A673 (cell line): ENCODE results near the gene FAM217A.

Source experiments
- EZH2 ChIP-seq: fragments of 200-600 bp; sonication (generic); IDR thresholded peaks from 2 replicates; pipeline ENCODE4 v1.6.1; 2017; ENCODE audit warnings: borderline replicate concordance, low read depth, mild to moderate bottlenecking, mixed read lengths, antibody characterized with exemption, low read length; ENCODE audit not compliant: poor library complexity, severe bottlenecking
- TF ChIP-seq, protein P1 (sequence below): fragments of 300-800, 200-600 bp; sonication (generic); conservative IDR thresholded peaks from 2 replicates; pipeline ENCODE4 v1.5.1; 2017; ENCODE audit warnings: low read depth, mild to moderate bottlenecking, antibody characterized with exemption, low read length, moderate library complexity, mixed read lengths

DNA sequence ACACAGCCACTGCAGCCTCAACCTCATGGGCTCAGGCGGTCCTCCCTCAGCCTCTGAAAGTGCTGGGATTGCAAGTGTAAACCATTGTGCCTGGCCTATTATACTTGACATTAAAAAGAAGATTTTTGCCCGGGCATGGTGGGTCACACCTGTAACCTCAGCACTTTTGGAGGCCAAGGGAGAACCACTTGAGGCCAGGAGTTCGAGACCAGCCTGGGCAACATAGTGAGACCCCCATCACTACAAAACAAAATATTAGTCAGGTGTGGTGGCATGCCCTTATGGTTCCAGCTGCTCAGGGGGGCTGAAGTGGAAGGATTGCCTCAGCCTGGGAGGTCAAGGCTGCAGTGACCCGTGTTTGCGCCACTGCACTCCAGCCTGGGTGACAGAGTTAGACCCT is 42.4 kb downstream of the FAM217A start:
- TF ChIP-seq, protein P1, sequence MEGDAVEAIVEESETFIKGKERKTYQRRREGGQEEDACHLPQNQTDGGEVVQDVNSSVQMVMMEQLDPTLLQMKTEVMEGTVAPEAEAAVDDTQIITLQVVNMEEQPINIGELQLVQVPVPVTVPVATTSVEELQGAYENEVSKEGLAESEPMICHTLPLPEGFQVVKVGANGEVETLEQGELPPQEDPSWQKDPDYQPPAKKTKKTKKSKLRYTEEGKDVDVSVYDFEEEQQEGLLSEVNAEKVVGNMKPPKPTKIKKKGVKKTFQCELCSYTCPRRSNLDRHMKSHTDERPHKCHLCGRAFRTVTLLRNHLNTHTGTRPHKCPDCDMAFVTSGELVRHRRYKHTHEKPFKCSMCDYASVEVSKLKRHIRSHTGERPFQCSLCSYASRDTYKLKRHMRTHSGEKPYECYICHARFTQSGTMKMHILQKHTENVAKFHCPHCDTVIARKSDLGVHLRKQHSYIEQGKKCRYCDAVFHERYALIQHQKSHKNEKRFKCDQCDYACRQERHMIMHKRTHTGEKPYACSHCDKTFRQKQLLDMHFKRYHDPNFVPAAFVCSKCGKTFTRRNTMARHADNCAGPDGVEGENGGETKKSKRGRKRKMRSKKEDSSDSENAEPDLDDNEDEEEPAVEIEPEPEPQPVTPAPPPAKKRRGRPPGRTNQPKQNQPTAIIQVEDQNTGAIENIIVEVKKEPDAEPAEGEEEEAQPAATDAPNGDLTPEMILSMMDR: no peak
- TF ChIP-seq EZH2: no peak
